Neural crest cell (in vitro differentiated cells): Measurements from ENCODE around the gene DEPP1. TPM values are rescaled to one million over a fixed set of nuclear protein-coding genes. Genes with fewer than 3 reads are reported as not detected.

Source experiments
- DNase-seq: peaks from one replicate; pipeline ENCODE4 v3.0.0; 2021; ENCODE audit warnings: low read depth, mixed read lengths, low spot score
- H3K27ac Mint-ChIP-seq: one replicate; pipeline ENCODE4 v1.8.0; 2021; ENCODE audit warnings: mild to moderate bottlenecking, mixed read lengths; ENCODE audit not compliant: unreplicated experiment
- H3K27me3 Mint-ChIP-seq: 2 replicates; pipeline ENCODE4 v1.8.0; 2021; ENCODE audit warnings: low read depth, mild to moderate bottlenecking, mixed read lengths
- H3K36me3 Mint-ChIP-seq: 2 replicates; pipeline ENCODE4 v1.8.0; 2021; ENCODE audit warnings: low read depth, mild to moderate bottlenecking, mixed read lengths
- H3K4me1 Mint-ChIP-seq: 2 replicates; pipeline ENCODE4 v1.8.0; 2021; ENCODE audit warnings: mixed read lengths
- H3K4me3 Mint-ChIP-seq: one replicate; pipeline ENCODE4 v1.8.0; 2021; ENCODE audit warnings: mild to moderate bottlenecking, mixed read lengths
- H3K9me3 Mint-ChIP-seq: 2 replicates; pipeline ENCODE4 v1.8.0; 2021; ENCODE audit warnings: mixed read lengths
- total RNA-seq: library from RNA; stranded (reverse); gene quantifications from 2 replicates; pipeline ENCODE4 v1.2.1, GENCODE V29; 2021
- TF ChIP-seq, protein P1 (sequence below): fragments of 200-600 bp; sonication (generic); conservative IDR thresholded peaks from 2 replicates; pipeline ENCODE4 v1.5.0; 2021; ENCODE audit warnings: antibody characterized with exemption, mild to moderate bottlenecking

DEPP1 gene
- total RNA-seq, 1 donor from 2014 or later = 1.1 TPM

GRCh38 chr10:44932517-44933450, 45.8 kb downstream of the DEPP1 start:
- Mint-ChIP-seq H3K9me3 (peaks cover 6% of the 10 kb centered on the region), H3K27ac (no peak overlapping the region), H3K4me3 (no peak overlapping the region), H3K36me3 (peaks cover 2% of the 10 kb centered on the region), H3K4me1 (peaks cover 8% of the 10 kb centered on the region), H3K27me3 (no peaks in the 10 kb centered on the region)
- TF ChIP-seq, protein P1, sequence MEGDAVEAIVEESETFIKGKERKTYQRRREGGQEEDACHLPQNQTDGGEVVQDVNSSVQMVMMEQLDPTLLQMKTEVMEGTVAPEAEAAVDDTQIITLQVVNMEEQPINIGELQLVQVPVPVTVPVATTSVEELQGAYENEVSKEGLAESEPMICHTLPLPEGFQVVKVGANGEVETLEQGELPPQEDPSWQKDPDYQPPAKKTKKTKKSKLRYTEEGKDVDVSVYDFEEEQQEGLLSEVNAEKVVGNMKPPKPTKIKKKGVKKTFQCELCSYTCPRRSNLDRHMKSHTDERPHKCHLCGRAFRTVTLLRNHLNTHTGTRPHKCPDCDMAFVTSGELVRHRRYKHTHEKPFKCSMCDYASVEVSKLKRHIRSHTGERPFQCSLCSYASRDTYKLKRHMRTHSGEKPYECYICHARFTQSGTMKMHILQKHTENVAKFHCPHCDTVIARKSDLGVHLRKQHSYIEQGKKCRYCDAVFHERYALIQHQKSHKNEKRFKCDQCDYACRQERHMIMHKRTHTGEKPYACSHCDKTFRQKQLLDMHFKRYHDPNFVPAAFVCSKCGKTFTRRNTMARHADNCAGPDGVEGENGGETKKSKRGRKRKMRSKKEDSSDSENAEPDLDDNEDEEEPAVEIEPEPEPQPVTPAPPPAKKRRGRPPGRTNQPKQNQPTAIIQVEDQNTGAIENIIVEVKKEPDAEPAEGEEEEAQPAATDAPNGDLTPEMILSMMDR = peak; percentile 91
- DNase-seq = peak; percentile 95

DNA sequence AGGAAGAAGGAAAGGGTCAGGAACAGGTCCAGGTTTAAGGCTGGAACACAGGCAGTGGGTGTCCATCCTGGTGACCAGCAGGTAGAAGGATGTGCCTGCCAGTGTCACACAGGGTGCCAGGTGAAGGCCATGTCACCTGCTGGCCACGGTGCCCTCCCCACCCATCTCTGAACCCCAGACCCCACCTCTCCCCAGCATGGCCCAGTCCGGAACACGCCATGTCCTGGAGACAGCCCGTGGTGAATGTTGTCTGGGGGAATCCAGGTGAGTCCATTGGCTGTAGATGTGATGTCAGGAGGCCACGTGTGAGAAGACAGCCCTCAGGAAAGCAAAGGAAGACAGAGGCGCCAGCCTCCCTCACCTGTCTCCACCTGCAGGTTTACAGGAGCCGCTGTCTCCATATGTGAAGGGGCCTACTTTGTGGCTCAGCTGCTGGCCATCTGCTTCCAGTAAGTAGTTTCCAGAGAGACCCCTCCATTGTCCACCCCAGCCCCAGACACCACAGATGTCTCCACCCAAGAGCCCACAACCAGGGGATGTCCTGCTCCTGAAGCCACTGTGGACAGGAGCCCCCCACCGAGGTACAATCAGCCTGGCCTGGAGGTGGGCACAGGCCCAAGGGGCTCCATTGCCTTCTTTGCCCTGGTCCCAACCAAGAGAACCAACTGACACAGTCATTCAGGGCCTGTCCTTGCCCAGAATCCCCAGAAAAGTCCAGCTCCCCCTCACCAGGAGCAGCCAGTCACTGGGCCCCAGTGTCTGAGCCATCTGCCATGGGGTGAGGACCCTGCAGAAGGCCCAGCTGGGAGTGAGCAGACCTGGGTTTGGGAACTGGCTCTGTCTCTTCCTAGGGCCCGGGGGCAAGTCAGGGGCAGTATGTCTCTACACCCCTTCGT, 46.7 kb downstream of the DEPP1 start:
- peaks cover 6% of the 10 kb centered on the region for H3K9me3 Mint-ChIP-seq
- H3K27me3 Mint-ChIP-seq = no peaks in the 10 kb centered on the region
- no peak for DNase-seq
- TF ChIP-seq, protein P1 = no peak
- peaks cover 8% of the 10 kb centered on the region for H3K4me1 Mint-ChIP-seq
- no peak overlapping the region for H3K4me3 Mint-ChIP-seq
- no peak overlapping the region for H3K27ac Mint-ChIP-seq
- peaks cover 2% of the 10 kb centered on the region for H3K36me3 Mint-ChIP-seq

GRCh38 chr10:44930904-44931620, 47.5 kb downstream of the DEPP1 start:
- H3K27ac Mint-ChIP-seq = peak overlapping the region; percentile 55
- peaks cover 2% of the 10 kb centered on the region for H3K36me3 Mint-ChIP-seq
- H3K9me3 Mint-ChIP-seq = peaks cover 6% of the 10 kb centered on the region
- H3K4me1 Mint-ChIP-seq = peaks cover 8% of the 10 kb centered on the region
- no peak overlapping the region for H3K4me3 Mint-ChIP-seq
- DNase-seq = no peak
- TF ChIP-seq, protein P1 = no peak
- H3K27me3 Mint-ChIP-seq = no peaks in the 10 kb centered on the region

DNA sequence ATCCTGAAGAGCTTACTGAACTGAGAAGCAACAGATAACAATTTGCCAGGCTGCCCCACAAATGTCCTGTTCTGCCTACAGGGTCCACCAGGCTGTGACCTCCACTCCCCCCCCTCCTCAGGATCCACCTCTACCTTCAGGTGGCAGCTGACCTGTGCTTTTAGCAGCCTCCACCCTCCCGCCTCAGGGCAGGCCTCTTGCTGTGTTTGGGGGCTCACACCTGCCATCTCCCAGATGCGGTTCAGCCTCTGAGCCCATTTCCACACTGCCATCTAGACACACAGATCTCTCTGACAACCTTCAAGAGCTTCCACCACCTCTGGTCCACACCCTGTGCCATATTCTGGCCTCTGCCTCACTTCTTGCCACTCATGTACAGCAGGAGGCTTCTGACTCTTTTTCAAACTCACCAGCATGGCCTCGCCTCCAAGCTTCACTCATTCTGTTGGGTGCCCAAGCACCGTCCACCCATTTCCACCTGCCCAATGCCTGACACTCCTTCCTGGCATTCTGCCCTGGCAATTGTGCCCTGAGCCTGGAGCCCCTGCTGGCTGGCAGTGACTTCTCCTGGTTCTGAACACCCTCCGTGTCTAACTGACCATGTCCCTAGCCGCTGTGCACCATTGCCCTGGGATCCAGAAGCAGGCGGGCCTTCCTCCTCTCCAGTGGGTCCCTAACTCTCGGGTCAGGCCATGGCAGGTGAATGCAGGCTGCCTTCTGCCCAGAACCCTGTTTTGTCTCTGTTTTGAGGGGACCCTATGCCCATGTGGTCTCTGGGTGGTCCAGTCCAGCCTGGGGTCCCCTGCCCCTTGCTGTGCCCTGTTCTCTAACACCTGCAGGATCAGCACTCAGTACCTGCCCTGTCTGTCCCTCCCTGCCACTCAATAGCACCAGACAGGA, 49.0 kb downstream of the DEPP1 start:
- no peak for DNase-seq
- no peak overlapping the region for H3K4me3 Mint-ChIP-seq

More for the DNA sequence above, 49.0 kb downstream of the DEPP1 start:
- Mint-ChIP-seq H3K27me3 (no peaks in the 10 kb centered on the region), H3K36me3 (no peaks in the 10 kb centered on the region), H3K9me3 (peaks cover 3% of the 10 kb centered on the region), H3K4me1 (no peaks in the 10 kb centered on the region), H3K27ac (no peak overlapping the region)
- TF ChIP-seq, protein P1 = no peak
